ENCODE data around the gene UBE2I. TPM values are rescaled to one million over a fixed set of nuclear protein-coding genes. Genes with fewer than 3 reads are reported as not detected.

Gene UBE2I
- total and polyA plus RNA-seq, 7 donors = 38.4 to 95.3 (median 54.5) TPM

DNA sequence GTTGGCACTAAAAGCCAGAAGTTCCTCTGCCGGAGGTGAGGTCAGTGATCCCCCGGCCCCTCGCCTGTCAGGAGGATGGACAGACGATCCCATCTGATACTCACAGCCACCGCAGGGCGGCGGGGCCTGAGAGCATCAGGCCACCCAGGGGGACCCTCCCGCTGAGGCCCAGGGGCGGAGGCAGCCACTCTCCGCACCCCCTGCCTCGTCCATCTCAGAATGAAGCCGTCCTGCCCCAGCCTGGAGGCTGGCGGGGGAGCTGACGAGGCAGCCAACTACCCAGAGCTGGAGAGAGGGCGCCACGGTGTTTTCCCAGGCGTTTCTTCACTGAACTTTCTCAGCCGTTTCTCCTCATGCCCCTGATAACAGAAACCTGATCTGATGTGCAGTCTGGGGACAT lies 31.0 kb upstream of the UBE2I start:
- no peaks in the 10 kb centered on the region for H3K36me3 ChIP-seq
- H3K27me3 ChIP-seq = peaks cover 0 to 37% (median 19%) of the 10 kb centered on the region in 3 donors
- no peaks in the 10 kb centered on the region for H3K9me3 ChIP-seq
- no peak for TF ChIP-seq POLR2AphosphoS5 (IDR thresholded peaks at IDR 0.05)
- TF ChIP-seq EP300 (IDR thresholded peaks at IDR 0.05) = no peak
- TF ChIP-seq POLR2A (IDR thresholded peaks at IDR 0.05) = no peak
- TF ChIP-seq, protein P1, sequence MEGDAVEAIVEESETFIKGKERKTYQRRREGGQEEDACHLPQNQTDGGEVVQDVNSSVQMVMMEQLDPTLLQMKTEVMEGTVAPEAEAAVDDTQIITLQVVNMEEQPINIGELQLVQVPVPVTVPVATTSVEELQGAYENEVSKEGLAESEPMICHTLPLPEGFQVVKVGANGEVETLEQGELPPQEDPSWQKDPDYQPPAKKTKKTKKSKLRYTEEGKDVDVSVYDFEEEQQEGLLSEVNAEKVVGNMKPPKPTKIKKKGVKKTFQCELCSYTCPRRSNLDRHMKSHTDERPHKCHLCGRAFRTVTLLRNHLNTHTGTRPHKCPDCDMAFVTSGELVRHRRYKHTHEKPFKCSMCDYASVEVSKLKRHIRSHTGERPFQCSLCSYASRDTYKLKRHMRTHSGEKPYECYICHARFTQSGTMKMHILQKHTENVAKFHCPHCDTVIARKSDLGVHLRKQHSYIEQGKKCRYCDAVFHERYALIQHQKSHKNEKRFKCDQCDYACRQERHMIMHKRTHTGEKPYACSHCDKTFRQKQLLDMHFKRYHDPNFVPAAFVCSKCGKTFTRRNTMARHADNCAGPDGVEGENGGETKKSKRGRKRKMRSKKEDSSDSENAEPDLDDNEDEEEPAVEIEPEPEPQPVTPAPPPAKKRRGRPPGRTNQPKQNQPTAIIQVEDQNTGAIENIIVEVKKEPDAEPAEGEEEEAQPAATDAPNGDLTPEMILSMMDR (IDR thresholded peaks at IDR 0.05) = no peak
- no peaks in the 10 kb centered on the region for H3K4me1 ChIP-seq
- DNase-seq = no peak
- intact Hi-C loops (cut with DNase I) = no loop called here
- WGBS, 2 donors = 8 to 16% methylated on average over 18 of the region's 18 CpGs
- H3K27ac ChIP-seq = no peak overlapping the region
- H3K4me3 ChIP-seq = no peak overlapping the region

DNA sequence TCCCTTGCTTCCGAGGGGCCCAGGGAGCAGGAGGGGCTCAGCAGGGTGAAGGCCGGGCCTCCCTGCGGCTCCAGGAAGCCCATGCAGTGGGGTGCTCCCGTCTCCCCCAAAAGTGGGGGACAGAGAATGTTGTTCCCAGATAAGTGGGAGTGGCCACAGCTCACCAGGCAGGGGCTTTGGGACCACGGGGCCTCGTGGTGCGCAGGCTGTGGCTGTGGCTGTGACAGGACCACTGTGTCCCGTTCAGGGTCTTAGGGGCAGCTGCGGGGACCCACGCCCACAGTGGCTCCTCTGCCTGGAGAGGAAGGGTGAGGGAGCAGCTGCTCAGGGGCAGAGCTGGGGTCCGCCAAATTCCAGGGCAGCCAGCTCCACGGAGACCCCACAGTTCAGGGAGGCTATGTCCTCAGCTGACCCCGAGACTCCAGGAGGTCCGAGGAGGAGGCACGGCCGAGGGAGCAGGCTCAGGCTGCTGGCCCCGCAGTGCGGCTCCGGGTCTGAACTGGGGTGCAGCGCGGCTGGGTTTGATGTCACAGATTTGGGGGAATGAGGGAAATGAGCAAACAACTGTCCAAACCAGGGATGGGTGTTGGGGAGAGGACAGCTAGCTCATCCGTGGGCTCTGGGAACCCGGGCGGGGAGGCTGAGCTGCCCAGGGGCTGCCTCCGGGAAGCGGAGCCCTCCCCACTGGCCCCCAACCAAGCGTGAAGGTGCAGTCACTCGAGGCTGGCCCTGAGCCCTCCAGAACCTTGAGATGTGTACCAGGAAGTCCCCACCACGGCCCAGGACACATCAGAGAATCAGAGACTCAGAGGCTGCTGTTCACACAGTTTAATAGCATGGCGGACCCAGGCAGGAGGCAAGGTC lies 30.1 kb upstream of the UBE2I start:
- peaks cover 0 to 39% (median 19%) of the 10 kb centered on the region in 3 donors for H3K27me3 ChIP-seq
- no peaks in the 10 kb centered on the region for H3K36me3 ChIP-seq
- H3K4me1 ChIP-seq = no peaks in the 10 kb centered on the region
- TF ChIP-seq POLR2A (IDR thresholded peaks at IDR 0.05) (no peak), EP300 (IDR thresholded peaks at IDR 0.05) (no peak), POLR2AphosphoS5 (IDR thresholded peaks at IDR 0.05) (no peak)
- TF ChIP-seq, protein P1 (IDR thresholded peaks at IDR 0.05) = no peak
- no peak overlapping the region for H3K4me3 ChIP-seq
- no peak for DNase-seq
- H3K27ac ChIP-seq = no peak overlapping the region
- intact Hi-C loops (cut with DNase I) = no loop called here
- H3K9me3 ChIP-seq = no peaks in the 10 kb centered on the region
- WGBS, 2 donors = 71 to 78% methylated on average over 30 of the region's 30 CpGs

DNA sequence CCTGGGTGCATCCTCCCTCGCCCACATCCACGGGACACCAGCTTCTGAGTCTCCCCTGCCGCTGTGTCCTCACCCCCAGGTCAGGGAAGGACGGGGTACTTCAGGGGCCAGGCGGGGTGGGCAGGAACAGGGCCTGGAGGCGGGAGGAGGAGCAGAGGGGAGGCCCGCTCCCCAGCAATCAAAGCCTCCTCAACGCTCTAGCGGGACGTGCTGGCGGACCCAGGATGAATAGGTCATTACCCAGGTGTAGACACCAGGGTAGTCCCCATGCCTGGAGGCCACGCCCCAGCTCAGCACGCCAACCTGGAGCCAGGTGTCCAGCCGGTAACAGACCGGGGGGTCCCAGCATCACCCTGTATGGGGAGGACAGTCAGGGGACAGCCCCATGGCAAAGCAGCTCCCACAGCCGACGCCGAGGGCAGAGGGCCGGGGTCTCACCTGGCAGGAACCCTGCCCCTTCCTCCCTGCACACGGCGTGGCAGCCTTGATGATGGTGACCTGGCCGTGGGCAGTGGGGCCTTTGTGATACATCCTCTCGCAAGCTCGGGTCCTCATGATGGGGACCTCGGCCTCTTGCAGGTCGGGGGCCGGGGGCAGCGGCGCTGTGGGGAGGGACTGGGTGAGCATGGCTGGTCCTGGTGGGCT lies 29.4 kb upstream of the UBE2I start:
- Histone ChIP-seq H3K27me3 (peaks cover 0 to 43% (median 19%) of the 10 kb centered on the region in 3 donors), H3K36me3 (no peaks in the 10 kb centered on the region), H3K27ac (no peak overlapping the region), H3K9me3 (no peaks in the 10 kb centered on the region), H3K4me1 (no peaks in the 10 kb centered on the region), H3K4me3 (no peak overlapping the region)
- TF ChIP-seq, protein P1 (IDR thresholded peaks at IDR 0.05) = no peak
- no peak for TF ChIP-seq POLR2A (IDR thresholded peaks at IDR 0.05)
- no peak for TF ChIP-seq EP300 (IDR thresholded peaks at IDR 0.05)
- TF ChIP-seq POLR2AphosphoS5 (IDR thresholded peaks at IDR 0.05) = no peak
- 61 to 85% methylated on average over 29 of the region's 29 CpGs for WGBS, 2 donors
- intact Hi-C loops (cut with DNase I) = no loop called here
- DNase-seq = peak; percentile 57

DNA sequence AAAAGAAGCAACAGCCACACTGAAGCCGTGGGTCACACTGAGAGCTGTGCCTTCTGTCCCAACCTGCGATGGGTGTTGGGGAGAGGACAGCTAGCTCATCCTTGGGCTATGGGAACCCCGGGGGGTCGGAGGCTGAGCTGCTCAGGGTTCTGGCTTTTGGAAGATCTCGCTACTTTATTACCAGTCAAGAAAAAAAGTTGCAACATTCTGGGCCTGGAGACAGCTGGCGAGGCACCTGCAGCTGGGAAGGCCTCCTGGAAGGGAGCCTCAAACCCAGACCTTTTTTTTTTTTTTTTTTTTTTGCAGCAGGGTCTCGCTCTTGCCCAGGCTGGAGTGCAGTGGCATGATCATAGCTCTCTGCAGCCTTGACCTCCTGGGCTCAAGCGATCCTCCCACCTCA lies 28.7 kb upstream of the UBE2I start:
- intact Hi-C loops (cut with DNase I) = no loop called here
- Histone ChIP-seq H3K4me3 (no peak overlapping the region), H3K4me1 (no peaks in the 10 kb centered on the region), H3K27me3 (peaks cover 0 to 48% (median 25%) of the 10 kb centered on the region in 3 donors), H3K27ac (no peak overlapping the region), H3K36me3 (no peaks in the 10 kb centered on the region), H3K9me3 (no peaks in the 10 kb centered on the region)
- TF ChIP-seq, protein P1 (IDR thresholded peaks at IDR 0.05) = no peak
- no peak for TF ChIP-seq EP300 (IDR thresholded peaks at IDR 0.05)
- TF ChIP-seq POLR2AphosphoS5 (IDR thresholded peaks at IDR 0.05) = no peak
- TF ChIP-seq POLR2A (IDR thresholded peaks at IDR 0.05) = no peak
- 62 to 79% methylated on average over 8 of the region's 8 CpGs for WGBS, 2 donors
- no peak for DNase-seq
